Activated CD4-positive, alpha-beta memory T cell treated with anti-CD3 and anti-CD28 coated beads for 36 hours (primary cell): ENCODE data around the gene PTPN6. TPM values are rescaled to one million over a fixed set of nuclear protein-coding genes. Genes with fewer than 3 reads are reported as not detected.

Experiments used
- CTCF ChIA-PET: fragments of 350-600 bp; sonication (Branson Sonifier 250); formaldehyde crosslinking; loops from one replicate; lab custom pipeline; 2021; ENCODE audit warnings: antibody characterized with exemption, inconsistent platforms; lab: Charles Lee
- POLR2A ChIA-PET: fragments of 350-600 bp; sonication (Branson Sonifier 250); formaldehyde crosslinking; loops from one replicate; lab custom pipeline; 2021; ENCODE audit warnings: antibody characterized with exemption; lab: Charles Lee
- DNase-seq: peaks from one replicate; pipeline ENCODE4 v3.0.0-alpha.2; 2020
- H3K27ac Mint-ChIP-seq: one replicate; pipeline ENCODE4 v1.8.0; 2021; ENCODE audit warnings: mixed read lengths
- H3K27me3 Mint-ChIP-seq: one replicate; pipeline ENCODE4 v1.8.0; 2021; ENCODE audit warnings: mixed read lengths
- H3K36me3 Mint-ChIP-seq: one replicate; pipeline ENCODE4 v1.8.0; 2021; ENCODE audit warnings: mixed read lengths
- H3K4me1 Mint-ChIP-seq: one replicate; pipeline ENCODE4 v1.8.0; 2021; ENCODE audit warnings: low read depth, mixed read lengths
- H3K4me3 Mint-ChIP-seq: one replicate; pipeline ENCODE4 v1.8.0; 2021; ENCODE audit warnings: mild to moderate bottlenecking, mixed read lengths
- H3K9me3 Mint-ChIP-seq: one replicate; pipeline ENCODE4 v1.8.0; 2021; ENCODE audit warnings: mixed read lengths
- intact Hi-C: fragments of 100-400 bp; cut with micrococcal nuclease; formaldehyde crosslinking; loops from one replicate; pipeline ENCODE4 v1.15.1; 2023
- total RNA-seq, 2 experiments: library from RNA; stranded (reverse); gene quantifications; one replicate each; pipeline ENCODE4 v1.2.3, GENCODE V29; 2021

PTPN6 gene
- total RNA-seq, 2 experiments from 2014 or later = 321 to 324 TPM

GRCh38 chr12:6914246-6914946 lies 36.8 kb upstream of the PTPN6 start, which contains the start of gene ENO2:
Gene ENO2 (plus strand): TSS chr12:6914580. CDS start chr12:6915833, 1,253 bp downstream.
- H3K27ac Mint-ChIP-seq = peak within 1 kb of the TSS; percentile 88
- CTCF ChIA-PET = interaction anchor here (1.3 to 4.1 kb wide), 5 partner anchors 10 to 42 kb away, joined by 3 to 22 read pairs (median 12); partner anchors contain the start of gene SPSB2
- H3K4me1 Mint-ChIP-seq = peaks cover 30% of the 10 kb centered on the region
- no peaks in the 10 kb centered on the region for H3K27me3 Mint-ChIP-seq
- POLR2A ChIA-PET = interaction anchor here (0.5 to 2.6 kb wide), 5 partner anchors 10 to 29 kb away, joined by 3 to 11 read pairs (median 9); partner anchors contain the start of genes C12orf57, LRRC23 and RNU7-1
- peak; percentile 88 for DNase-seq
- no peaks in the 10 kb centered on the region for H3K9me3 Mint-ChIP-seq
- peaks cover 22% of the 10 kb centered on the region for H3K36me3 Mint-ChIP-seq
- H3K4me3 Mint-ChIP-seq = peak within 1 kb of the TSS; percentile 92
- intact Hi-C loops = loop anchor here (1.0 to 2.0 kb wide), 4 partner anchors 23 to 104 kb away; partner anchors contain the start of genes LPCAT3 and SPSB2

GRCh38 chr12:6914947-6915788 lies 36.0 kb upstream of the PTPN6 start:
- H3K36me3 Mint-ChIP-seq = peaks cover 29% of the 10 kb centered on the region
- H3K4me1 Mint-ChIP-seq = peaks cover 34% of the 10 kb centered on the region
- H3K4me3 Mint-ChIP-seq = peak overlapping the region; percentile 92
- no peaks in the 10 kb centered on the region for H3K27me3 Mint-ChIP-seq
- intact Hi-C loops = loop anchor here (1.0 to 2.0 kb wide), 4 partner anchors 24 to 104 kb away; partner anchors contain the start of genes LPCAT3 and SPSB2
- DNase-seq = peak; percentile 54
- H3K9me3 Mint-ChIP-seq = no peaks in the 10 kb centered on the region
- CTCF ChIA-PET = interaction anchor here (1.3 to 3.8 kb wide), 4 partner anchors 12 to 42 kb away, joined by 3 to 19 read pairs (median 10); partner anchors contain the start of gene SPSB2
- POLR2A ChIA-PET = interaction anchor here (0.9 to 2.6 kb wide), 6 partner anchors 10 to 29 kb away, joined by 3 to 11 read pairs (median 9); partner anchors contain the start of genes C12orf57, LRRC23 and RNU7-1
- peak overlapping the region; percentile 88 for H3K27ac Mint-ChIP-seq

GRCh38 chr12:6915789-6916285 lies 35.3 kb upstream of the PTPN6 start:
- Mint-ChIP-seq H3K27ac (no peak overlapping the region), H3K4me1 (peaks cover 34% of the 10 kb centered on the region), H3K9me3 (no peaks in the 10 kb centered on the region), H3K36me3 (peaks cover 29% of the 10 kb centered on the region), H3K27me3 (no peaks in the 10 kb centered on the region), H3K4me3 (peak overlapping the region; percentile 92)
- intact Hi-C loops = loop anchor here (2.0 kb wide), 2 partner anchors 45 to 103 kb away; partner anchors contain the start of gene LPCAT3
- no peak for DNase-seq
- POLR2A ChIA-PET = interaction anchor here (0.9 to 2.6 kb wide), 4 partner anchors 10 to 28 kb away, joined by 3 to 10 read pairs (median 6); partner anchors contain the start of genes C12orf57 and RNU7-1
- CTCF ChIA-PET = interaction anchor here (1.0 to 3.3 kb wide), 4 partner anchors 11 to 43 kb away, joined by 3 to 12 read pairs (median 4); partner anchors contain the start of gene SPSB2

GRCh38 chr12:6916426-6917200 lies 34.5 kb upstream of the PTPN6 start:
- Mint-ChIP-seq H3K27ac (no peak overlapping the region), H3K9me3 (no peaks in the 10 kb centered on the region), H3K4me3 (no peak overlapping the region), H3K27me3 (no peaks in the 10 kb centered on the region), H3K4me1 (peaks cover 34% of the 10 kb centered on the region), H3K36me3 (peaks cover 34% of the 10 kb centered on the region)
- ChIA-PET POLR2A (interaction anchor here (1.0 to 2.5 kb wide), 3 partner anchors 9 to 36 kb away, joined by 3 to 10 read pairs (median 4); no protein-coding TSS in a partner anchor), CTCF (interaction anchor here (1.0 to 1.1 kb wide), 4 partner anchors 10 to 44 kb away, joined by 3 to 5 read pairs (median 4); partner anchors contain the start of gene SPSB2)
- DNase-seq = no peak
- intact Hi-C loops = no loop called here

- H3K27ac Mint-ChIP-seq = no peak overlapping the region
- ChIA-PET CTCF (interaction anchor here (1.0 kb wide), 1 partner anchor 27 kb away, joined by 3 read pairs; no protein-coding TSS in a partner anchor), POLR2A (interaction anchor here (1.0 to 1.1 kb wide), 2 partner anchors 20 to 37 kb away, joined by 3 to 4 read pairs; no protein-coding TSS in a partner anchor)
- peaks cover 39% of the 10 kb centered on the region for H3K36me3 Mint-ChIP-seq
- no peaks in the 10 kb centered on the region for H3K27me3 Mint-ChIP-seq
- H3K4me1 Mint-ChIP-seq = peaks cover 33% of the 10 kb centered on the region
- no peak for DNase-seq
- no peaks in the 10 kb centered on the region for H3K9me3 Mint-ChIP-seq
- intact Hi-C loops = no loop called here
- no peak overlapping the region for H3K4me3 Mint-ChIP-seq
Observed at GRCh38 chr12:6917491-6918231, 33.5 kb upstream of the PTPN6 start.

- peaks cover 42% of the 10 kb centered on the region for H3K36me3 Mint-ChIP-seq
- no peaks in the 10 kb centered on the region for H3K27me3 Mint-ChIP-seq
- intact Hi-C loops = no loop called here
- POLR2A ChIA-PET = interaction anchor here (1.3 to 1.4 kb wide), 2 partner anchors 24 to 42 kb away, joined by 4 read pairs; partner anchors contain the start of genes C12orf57 and RNU7-1
- H3K4me1 Mint-ChIP-seq = peaks cover 29% of the 10 kb centered on the region
- H3K9me3 Mint-ChIP-seq = no peaks in the 10 kb centered on the region
- peak overlapping the region; percentile 66 for H3K27ac Mint-ChIP-seq
- H3K4me3 Mint-ChIP-seq = no peak overlapping the region
- no peak for DNase-seq
- CTCF ChIA-PET = interaction anchor here (0.8 to 1.8 kb wide), 4 partner anchors 18 to 192 kb away, joined by 3 to 5 read pairs (median 3); no protein-coding TSS in a partner anchor
Observed at GRCh38 chr12:6919588-6919987, 31.6 kb upstream of the PTPN6 start.

GRCh38 chr12:6921539-6921938 lies 29.6 kb upstream of the PTPN6 start:
- ChIA-PET CTCF (interaction anchor here (0.7 to 1.4 kb wide), 5 partner anchors 10 to 97 kb away, joined by 3 to 4 read pairs (median 3); partner anchors contain the start of gene LPCAT3), POLR2A (interaction anchor here (1.5 kb wide), 2 partner anchors 18 to 22 kb away, joined by 3 read pairs; partner anchors contain the start of genes C12orf57 and RNU7-1)
- intact Hi-C loops = loop anchor here (5.0 kb wide), 1 partner anchor 171 kb away; the partner anchor contains the start of gene C1R
- Mint-ChIP-seq H3K36me3 (peaks cover 34% of the 10 kb centered on the region), H3K4me3 (no peak overlapping the region), H3K4me1 (peaks cover 30% of the 10 kb centered on the region), H3K27me3 (no peaks in the 10 kb centered on the region), H3K27ac (no peak overlapping the region), H3K9me3 (no peaks in the 10 kb centered on the region)
- DNase-seq = no peak

- ChIA-PET POLR2A (interaction anchor here (1.5 kb wide), 2 partner anchors 17 to 21 kb away, joined by 3 read pairs; partner anchors contain the start of genes C12orf57 and RNU7-1), CTCF (interaction anchor here (0.7 to 4.8 kb wide), 7 partner anchors 10 to 96 kb away, joined by 3 to 42 read pairs (median 4); partner anchors contain the start of genes C12orf57, LPCAT3 and RNU7-1)
- peaks cover 28% of the 10 kb centered on the region for H3K36me3 Mint-ChIP-seq
- H3K4me1 Mint-ChIP-seq = peaks cover 37% of the 10 kb centered on the region
- H3K27ac Mint-ChIP-seq = no peak overlapping the region
- H3K9me3 Mint-ChIP-seq = no peaks in the 10 kb centered on the region
- no peak for DNase-seq
- intact Hi-C loops = loop anchor here (5.0 kb wide), 1 partner anchor 170 kb away; the partner anchor contains the start of gene C1R
- no peaks in the 10 kb centered on the region for H3K27me3 Mint-ChIP-seq
- H3K4me3 Mint-ChIP-seq = no peak overlapping the region
Observed at GRCh38 chr12:6921996-6922946, 28.9 kb upstream of the PTPN6 start.
